Mesendoderm (in vitro differentiated cells): Measurements from ENCODE around the gene RTKN2.
"Not testable (repeated sequence)": the region's sequence is repeated elsewhere in the genome, so short reads cannot be mapped to it uniquely, and the experiment has no call there.

ENCODE experiments used
- DNase-seq: peaks from one replicate; pipeline ENCODE4 v3.0.0; 2013
- H2AK5ac ChIP-seq: 2 replicates; pipeline ENCODE4 v1.6.1; 2013; ENCODE audit warnings: low read length, inconsistent platforms
- H2BK120ac ChIP-seq: 2 replicates; pipeline ENCODE4 v1.6.1; 2013; ENCODE audit warnings: low read depth, mild to moderate bottlenecking, low read length, moderate library complexity, mixed read lengths
- H2BK15ac ChIP-seq: replicated peaks from 2 replicates; pipeline ENCODE4 v1.6.1; 2013; ENCODE audit warnings: low read depth, mild to moderate bottlenecking, moderate library complexity
- H2BK5ac ChIP-seq: 2 replicates; pipeline ENCODE4 v1.6.1; 2013; ENCODE audit warnings: low read length, inconsistent platforms
- H3K18ac ChIP-seq: 2 replicates; pipeline ENCODE4 v1.6.1; 2013; ENCODE audit warnings: mild to moderate bottlenecking, low read length, mixed read lengths
- H3K23ac ChIP-seq: one replicate; pipeline ENCODE4 v1.6.1; 2013; ENCODE audit warnings: low read length
- H3K27ac ChIP-seq: 2 replicates; pipeline ENCODE4 v1.5.1; 2013; ENCODE audit warnings: low read depth, mild to moderate bottlenecking, inconsistent platforms, low read length, moderate library complexity
- H3K27me3 ChIP-seq: 2 replicates; pipeline ENCODE4 v1.6.1; 2013; ENCODE audit warnings: low read length, control low read depth, mild to moderate bottlenecking, inconsistent platforms; ENCODE audit not compliant: insufficient read depth, poor library complexity
- H3K36me3 ChIP-seq: 2 replicates; pipeline ENCODE4 v1.6.1; 2013; ENCODE audit warnings: low read length, inconsistent platforms; ENCODE audit not compliant: control insufficient read depth, insufficient read depth
- H3K4ac ChIP-seq: one replicate; pipeline ENCODE4 v1.6.1; 2013; ENCODE audit warnings: low read depth, mild to moderate bottlenecking, low read length, moderate library complexity
- H3K4me1 ChIP-seq: 2 replicates; pipeline ENCODE4 v1.6.1; 2013; ENCODE audit warnings: low read depth, low read length, inconsistent platforms; ENCODE audit not compliant: control insufficient read depth
- H3K4me2 ChIP-seq: 2 replicates; pipeline ENCODE4 v1.6.1; 2013; ENCODE audit warnings: low read length
- H3K4me3 ChIP-seq: 2 replicates; pipeline ENCODE4 v1.5.1; 2013; ENCODE audit warnings: mild to moderate bottlenecking, low read length
- H3K56ac ChIP-seq: one replicate; pipeline ENCODE4 v1.6.1; 2013; ENCODE audit warnings: low read length
- H3K79me1 ChIP-seq: 2 replicates; pipeline ENCODE4 v1.6.1; 2013; ENCODE audit warnings: low read length, inconsistent platforms
- H3K79me2 ChIP-seq: 2 replicates; pipeline ENCODE4 v1.6.1; 2013; ENCODE audit warnings: mild to moderate bottlenecking, low read length; ENCODE audit not compliant: control insufficient read depth, insufficient read depth
- H3K9ac ChIP-seq: 2 replicates; pipeline ENCODE4 v1.6.1; 2013; ENCODE audit warnings: low read length, inconsistent platforms
- H4K5ac ChIP-seq: one replicate; pipeline ENCODE4 v1.6.1; 2013; ENCODE audit warnings: low read length
- H4K8ac ChIP-seq: one replicate; pipeline ENCODE4 v1.6.1; 2013; ENCODE audit warnings: low read depth, mild to moderate bottlenecking, control low read depth, low read length, moderate library complexity
- WGBS: extraction: QIAGEN DNeasy Blood & Tissue Kit; methylation state at CpG from one replicate; pipeline ENCODE4 v1.1.7; 2013; ENCODE audit warnings: low lambda C conversion rate, missing lambda C conversion rate; ENCODE audit not compliant: insufficient coverage; ENCODE audit errors: extremely low coverage; 5-methylcytosine and 5-hydroxymethylcytosine counted together

RTKN2 gene

DNA sequence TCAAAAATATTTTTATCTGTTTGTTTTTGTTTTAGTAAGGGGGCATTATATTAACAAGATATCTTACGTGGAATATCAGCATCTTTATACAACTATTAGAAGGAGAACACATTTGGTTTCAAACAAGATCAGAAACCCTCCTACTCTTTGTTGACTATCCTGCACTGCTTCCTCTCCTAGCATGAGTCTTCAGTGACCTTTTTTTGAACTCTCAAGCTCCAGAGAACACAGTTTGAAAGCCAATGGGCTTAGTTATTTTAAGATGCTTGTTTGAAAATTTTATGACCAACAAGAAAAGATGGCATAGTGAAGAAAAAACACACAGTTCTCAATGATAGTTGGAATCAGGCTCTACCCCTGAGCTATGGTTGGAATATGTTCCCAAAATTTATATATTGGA, 37.2 kb upstream of the RTKN2 start:
- Histone ChIP-seq H3K79me2 (no peaks in the 10 kb centered on the region), H3K4me2 (no peak overlapping the region), H3K4ac (no peak overlapping the region), H2BK120ac (no peak overlapping the region), H2BK5ac (no peak overlapping the region), H3K4me1 (peaks cover 2% of the 10 kb centered on the region), H4K5ac (no peak overlapping the region), H3K18ac (no peak overlapping the region), H3K56ac (no peak overlapping the region), H3K36me3 (no peaks in the 10 kb centered on the region), H2BK15ac (no peak overlapping the region), H3K27me3 (no peaks in the 10 kb centered on the region), H2AK5ac (no peak overlapping the region), H4K8ac (no peak overlapping the region), H3K23ac (no peak overlapping the region), H3K4me3 (no peak overlapping the region), H3K79me1 (no peaks in the 10 kb centered on the region), H3K9ac (no peak overlapping the region), H3K27ac (no peak overlapping the region)
- WGBS, result no CpG with 5 or more reads among the region's 1 CpG
- DNase-seq, result no peak

DNA sequence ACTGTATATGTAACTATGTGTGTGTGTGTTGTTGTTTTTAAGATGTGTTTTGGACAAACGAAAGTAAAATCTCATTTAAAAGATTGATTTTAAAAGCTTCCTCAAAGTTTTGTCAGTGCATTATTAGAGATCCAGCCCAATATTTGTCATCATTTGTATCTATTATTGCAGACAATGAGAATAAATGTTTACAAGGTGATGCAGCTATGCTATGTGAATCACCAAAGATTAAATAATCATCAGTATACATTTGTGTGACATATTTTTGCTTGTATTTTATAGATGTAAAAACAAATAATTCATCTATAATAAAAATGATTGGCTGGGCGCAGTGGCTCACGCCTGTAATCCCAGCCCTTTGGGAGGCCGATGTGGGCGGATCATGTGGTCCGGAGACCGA, 35.3 kb upstream of the RTKN2 start:
- Histone ChIP-seq H3K4me3 (no peak overlapping the region), H3K4ac (no peak overlapping the region), H4K8ac (no peak overlapping the region), H2AK5ac (no peak overlapping the region), H3K9ac (no peak overlapping the region), H3K79me2 (no peaks in the 10 kb centered on the region), H3K36me3 (no peaks in the 10 kb centered on the region), H2BK120ac (no peak overlapping the region), H3K18ac (no peak overlapping the region), H3K4me1 (peaks cover 2% of the 10 kb centered on the region), H3K27me3 (no peaks in the 10 kb centered on the region), H2BK15ac (no peak overlapping the region), H3K27ac (no peak overlapping the region), H2BK5ac (no peak overlapping the region), H3K4me2 (no peak overlapping the region), H3K23ac (no peak overlapping the region), H3K56ac (no peak overlapping the region), H3K79me1 (no peaks in the 10 kb centered on the region), H4K5ac (no peak overlapping the region)
- DNase-seq, result no peak
- WGBS, result 100% methylated on average over 1 of the region's 7 CpGs

GRCh38 chr10:62302760-62303159, 34.1 kb upstream of the RTKN2 start:
- Histone ChIP-seq H2BK15ac (no peak overlapping the region), H3K79me1 (no peaks in the 10 kb centered on the region), H2BK120ac (no peak overlapping the region), H4K5ac (no peak overlapping the region), H3K27me3 (no peaks in the 10 kb centered on the region), H3K23ac (no peak overlapping the region), H2BK5ac (no peak overlapping the region), H3K4me1 (peaks cover 2% of the 10 kb centered on the region), H2AK5ac (no peak overlapping the region), H3K79me2 (no peaks in the 10 kb centered on the region), H3K27ac (no peak overlapping the region), H3K56ac (no peak overlapping the region), H3K18ac (no peak overlapping the region), H4K8ac (no peak overlapping the region), H3K9ac (no peak overlapping the region), H3K4me2 (no peak overlapping the region), H3K36me3 (no peaks in the 10 kb centered on the region), H3K4me3 (no peak overlapping the region), H3K4ac (no peak overlapping the region)
- DNase-seq, result peak; percentile 24
- no CpG with 5 or more reads among the region's 4 CpGs for WGBS

GRCh38 chr10:62297857-62298256, 29.2 kb upstream of the RTKN2 start:
- DNase-seq, result no peak
- WGBS, result no CpG with 5 or more reads among the region's 5 CpGs
- H4K5ac ChIP-seq, result no peak overlapping the region
- no peak overlapping the region for H3K4me3 ChIP-seq
- no peak overlapping the region for H2BK15ac ChIP-seq
- no peaks in the 10 kb centered on the region for H3K79me2 ChIP-seq
- no peak overlapping the region for H3K18ac ChIP-seq
- no peak overlapping the region for H2BK120ac ChIP-seq
- no peak overlapping the region for H4K8ac ChIP-seq
- no peaks in the 10 kb centered on the region for H3K27me3 ChIP-seq
- no peaks in the 10 kb centered on the region for H3K79me1 ChIP-seq
- H2AK5ac ChIP-seq, result no peak overlapping the region
- no peaks in the 10 kb centered on the region for H3K36me3 ChIP-seq
- no peak overlapping the region for H3K9ac ChIP-seq
- H2BK5ac ChIP-seq, result no peak overlapping the region
- H3K23ac ChIP-seq, result no peak overlapping the region
- no peak overlapping the region for H3K4me2 ChIP-seq
- no peak overlapping the region for H3K56ac ChIP-seq
- H3K4me1 ChIP-seq, result no peaks in the 10 kb centered on the region
- no peak overlapping the region for H3K27ac ChIP-seq
- H3K4ac ChIP-seq, result no peak overlapping the region

DNA sequence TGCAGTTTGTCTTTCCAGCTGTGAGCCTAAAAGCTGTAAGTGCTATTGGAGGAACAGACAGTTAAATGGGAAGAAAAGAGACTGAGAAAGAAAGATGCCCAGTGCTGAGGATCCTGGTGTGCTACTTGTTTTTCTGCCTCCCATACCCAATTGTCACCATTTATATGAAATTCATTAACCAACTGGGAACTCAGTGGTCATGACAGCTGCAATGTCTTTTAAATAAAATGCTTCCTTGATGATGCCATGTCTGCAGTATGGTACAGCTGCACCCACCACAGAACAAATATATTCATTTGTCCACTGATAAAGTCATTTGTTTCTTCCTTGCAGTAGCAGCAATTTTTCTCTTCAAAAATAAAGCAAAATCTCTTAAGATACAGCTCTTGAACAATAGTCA, 15.6 kb upstream of the RTKN2 start:
- H3K79me1 ChIP-seq, result no peaks in the 10 kb centered on the region
- H3K56ac ChIP-seq, result no peak overlapping the region
- no peak overlapping the region for H3K18ac ChIP-seq
- H4K8ac ChIP-seq, result no peak overlapping the region
- no peak overlapping the region for H2BK120ac ChIP-seq
- H4K5ac ChIP-seq, result no peak overlapping the region
- no peak overlapping the region for H3K23ac ChIP-seq
- no peaks in the 10 kb centered on the region for H3K4me1 ChIP-seq
- no peak for DNase-seq
- no peaks in the 10 kb centered on the region for H3K79me2 ChIP-seq
- H3K27me3 ChIP-seq, result no peaks in the 10 kb centered on the region
- no peak overlapping the region for H3K4me2 ChIP-seq
- H3K4ac ChIP-seq, result no peak overlapping the region
- H3K27ac ChIP-seq, result no peak overlapping the region
- H2BK5ac ChIP-seq, result no peak overlapping the region
- H3K9ac ChIP-seq, result no peak overlapping the region
- no peak overlapping the region for H2BK15ac ChIP-seq
- no peaks in the 10 kb centered on the region for H3K36me3 ChIP-seq
- H3K4me3 ChIP-seq, result no peak overlapping the region
- H2AK5ac ChIP-seq, result no peak overlapping the region

- not testable (repeated sequence) for H3K4me3 ChIP-seq, H3K23ac ChIP-seq, H3K27me3 ChIP-seq, H3K36me3 ChIP-seq, DNase-seq, H3K56ac ChIP-seq, H4K5ac ChIP-seq, H2AK5ac ChIP-seq, H2BK15ac ChIP-seq, H4K8ac ChIP-seq, H3K79me2 ChIP-seq, H3K79me1 ChIP-seq, H3K18ac ChIP-seq, H3K4me2 ChIP-seq, H3K4ac ChIP-seq, H3K27ac ChIP-seq, H3K4me1 ChIP-seq, H2BK5ac ChIP-seq, H2BK120ac ChIP-seq, H3K9ac ChIP-seq
- WGBS, result no CpG with 5 or more reads among the region's 24 CpGs
Measured at GRCh38 chr10:62281348-62281747, 12.7 kb upstream of the RTKN2 start.
